HG02759 (cell line): ENCODE measurements around the gene FAM217A.
"Not testable (repeated sequence)": the region's sequence is repeated elsewhere in the genome, so short reads cannot be mapped to it uniquely, and the experiment has no call there.

Experiments used
- ATAC-seq: cut with Tn5 transposase; IDR thresholded peaks from one replicate; pipeline ENCODE4 v1.9.1; 2021; ENCODE audit warnings: mild to moderate bottlenecking, moderate library complexity; ENCODE audit not compliant: unreplicated experiment

The FAM217A gene, protein sequence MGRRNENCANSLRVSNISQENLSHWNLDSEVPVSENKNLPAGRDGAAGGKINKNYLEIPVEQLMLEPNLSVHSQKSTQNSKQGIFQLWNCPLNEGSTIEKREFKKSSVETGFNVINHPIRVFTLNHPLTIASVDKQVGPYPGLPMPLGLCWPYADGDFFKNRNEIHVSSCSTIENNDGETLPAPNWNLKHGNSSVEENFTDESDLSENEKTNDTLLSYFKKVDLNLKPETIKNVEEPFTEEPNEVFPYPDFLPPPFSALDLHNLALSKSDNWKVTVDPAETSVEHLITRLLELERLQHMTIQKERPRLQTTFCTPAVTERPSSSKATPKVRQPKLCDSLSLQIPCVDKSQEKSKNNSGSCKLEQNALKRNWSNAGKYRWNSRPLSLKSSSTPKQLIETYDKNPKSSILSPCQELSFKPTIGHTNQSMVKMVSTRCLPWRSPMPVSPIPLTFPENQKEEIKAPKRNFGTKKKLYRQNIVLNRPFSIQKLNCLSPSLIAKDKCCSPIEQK

DNA sequence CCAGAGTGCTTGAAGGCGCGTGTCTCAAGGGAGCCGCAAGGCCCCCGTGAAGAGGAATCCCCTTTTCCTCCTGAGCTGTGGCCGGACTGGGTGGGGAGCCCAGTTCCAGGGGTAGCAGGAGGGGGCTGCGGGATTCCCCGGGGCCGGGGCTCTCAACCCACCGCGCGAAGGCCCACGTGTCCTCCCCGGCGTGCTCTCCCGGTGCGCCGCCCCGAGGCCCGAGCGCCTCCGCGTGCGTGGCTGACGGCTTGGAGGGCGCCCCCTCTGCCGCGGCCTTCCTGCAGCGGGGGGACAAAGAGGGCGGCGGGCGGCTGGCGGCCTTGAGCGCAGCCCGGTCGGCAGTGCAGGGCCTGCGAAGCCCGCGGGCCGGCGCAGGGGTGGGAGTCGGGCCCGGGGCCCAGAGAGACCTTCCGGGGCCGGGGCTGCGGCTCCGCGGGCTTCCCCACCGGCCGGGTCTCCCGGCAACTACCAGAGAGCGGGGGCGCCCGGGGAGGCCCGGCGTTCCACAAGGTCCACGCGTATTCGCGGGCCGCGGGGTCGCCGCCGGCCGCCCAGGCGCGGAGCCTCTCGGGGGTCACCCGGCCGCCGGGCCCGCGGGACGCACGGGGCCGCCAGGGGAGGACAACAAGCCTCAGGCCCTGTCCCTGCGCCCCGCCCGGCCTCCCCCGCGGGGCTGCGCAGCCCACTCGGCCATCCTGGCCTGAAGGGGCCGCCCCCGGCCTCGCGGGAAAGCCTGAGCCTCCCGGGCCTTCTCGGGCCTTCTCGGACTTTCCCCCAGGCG lies at the start of gene FAM217A:
Gene FAM217A (minus strand): TSS at position 447 of the 781 bp plus-strand sequence. CDS start 1,723 bp downstream, outside the sequence.
- no peak for ATAC-seq

DNA sequence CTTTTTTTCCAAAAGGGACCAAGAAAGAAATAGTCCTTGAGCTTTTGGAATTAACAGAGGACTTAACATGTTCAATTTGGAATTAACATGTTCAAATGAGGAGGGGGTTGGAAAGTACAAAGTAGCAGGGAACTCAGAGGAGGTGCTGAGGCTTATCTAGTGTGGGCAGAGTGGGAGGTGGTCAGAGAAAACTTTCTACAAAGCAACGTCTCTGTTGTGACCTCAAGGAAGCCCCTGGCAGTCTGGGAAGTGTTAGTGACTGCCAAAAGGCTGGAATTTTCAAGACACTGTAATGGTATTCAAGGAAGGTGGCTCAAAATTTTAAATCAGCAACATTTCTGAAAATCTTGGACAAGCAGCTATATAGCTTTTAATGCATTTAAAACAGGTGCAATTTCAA lies 49.1 kb upstream of the FAM217A start:
- ATAC-seq = no peak

DNA sequence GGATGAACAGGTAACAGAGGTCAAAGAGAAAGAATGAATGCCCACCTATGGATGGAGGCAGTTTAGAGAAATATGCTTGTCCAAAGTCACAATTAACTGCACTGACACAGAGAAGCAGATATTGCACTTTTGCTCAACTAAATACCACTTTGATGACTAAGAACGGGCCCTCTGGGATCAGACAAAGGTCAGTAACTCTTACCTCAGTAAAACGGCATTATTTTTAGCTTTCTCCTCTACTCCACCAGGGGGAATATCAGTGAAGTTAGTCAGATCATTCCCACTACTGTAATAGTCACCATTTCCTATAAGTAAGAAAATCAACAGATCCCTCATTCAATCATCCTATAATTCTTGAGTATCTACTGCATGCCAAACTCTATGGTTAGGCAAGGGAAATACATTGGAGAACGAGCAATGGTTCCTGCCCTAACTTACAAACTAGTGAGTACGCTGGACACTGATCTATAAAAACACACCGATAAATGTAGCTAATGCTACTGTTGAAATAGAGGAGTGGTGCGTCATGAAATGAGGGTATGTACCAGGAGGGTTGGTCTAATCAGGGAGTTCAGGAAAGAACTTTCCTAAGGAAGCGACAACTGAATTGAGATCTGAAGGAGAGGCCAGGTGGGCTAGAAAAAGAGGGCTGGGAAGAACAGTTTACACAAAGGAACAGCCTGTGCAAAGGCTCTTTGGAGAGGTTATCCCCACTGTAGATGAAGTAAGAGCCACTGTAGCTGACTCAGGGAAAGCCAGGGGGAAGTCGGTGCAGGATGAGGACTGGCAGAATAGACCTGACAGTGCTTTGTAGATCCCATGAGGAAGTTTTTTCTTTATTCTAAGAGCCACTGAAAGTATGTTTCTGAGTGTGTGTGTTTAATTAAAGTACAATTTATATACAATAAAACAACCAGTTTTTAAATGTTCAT lies 47.3 kb upstream of the FAM217A start:
- ATAC-seq = no peak

DNA sequence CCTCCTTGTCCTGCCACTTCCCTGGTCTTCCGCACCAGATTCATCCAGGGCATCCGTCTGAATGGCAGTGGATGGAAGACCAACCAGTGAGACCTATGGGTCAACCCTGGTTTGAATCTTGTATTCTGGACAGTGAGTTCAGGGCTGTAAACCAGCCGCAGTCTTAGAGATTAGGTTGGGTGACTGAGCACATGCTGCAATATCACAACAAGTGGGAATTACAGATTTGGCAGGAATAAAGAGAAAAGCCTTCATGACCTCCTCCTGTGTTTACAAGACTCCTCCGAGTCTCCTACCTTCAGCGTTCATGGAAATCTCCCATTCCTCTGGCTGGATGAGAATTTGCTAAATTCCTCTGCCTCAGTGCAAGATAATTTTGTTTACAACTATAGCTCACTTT lies 46.6 kb upstream of the FAM217A start:
- ATAC-seq = no peak

DNA sequence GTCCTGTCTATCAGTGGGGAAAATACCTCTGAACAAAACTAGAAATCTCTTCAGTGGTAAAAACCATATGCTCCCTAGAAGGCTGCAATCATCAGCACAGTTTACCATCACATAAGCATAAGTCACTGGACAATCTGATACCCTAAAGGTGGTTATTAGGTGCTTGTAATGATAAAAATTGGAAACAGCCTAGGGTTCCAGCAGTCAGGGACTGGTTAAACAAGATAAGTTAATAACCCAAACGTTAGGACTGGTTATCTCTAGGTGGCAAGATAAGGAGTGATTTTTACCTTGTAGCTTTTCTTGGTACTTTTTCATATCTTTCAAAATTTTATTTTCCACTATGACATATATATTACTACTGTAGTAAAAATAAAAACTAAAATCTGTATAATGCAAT lies 45.4 kb upstream of the FAM217A start:
- no peak for ATAC-seq

DNA sequence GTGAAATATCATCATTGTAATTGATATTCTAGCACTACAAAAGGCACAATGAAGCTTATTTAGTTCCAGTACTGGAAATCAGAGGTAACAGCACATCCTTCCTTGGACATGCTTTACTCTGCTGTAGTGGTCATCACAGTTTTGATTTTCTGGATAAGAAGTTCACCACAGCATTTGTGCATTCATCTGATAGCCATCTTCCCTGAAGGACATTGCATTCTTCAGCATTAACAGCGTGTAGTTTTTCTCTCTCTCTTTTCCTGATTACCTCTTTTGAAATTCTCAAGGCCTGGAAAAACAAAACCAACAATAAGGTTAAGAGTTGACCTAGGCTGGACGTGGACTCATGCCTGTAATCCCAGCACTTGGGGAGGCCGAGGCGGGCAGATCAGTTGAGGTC lies 36.8 kb upstream of the FAM217A start:
- no peak for ATAC-seq

DNA sequence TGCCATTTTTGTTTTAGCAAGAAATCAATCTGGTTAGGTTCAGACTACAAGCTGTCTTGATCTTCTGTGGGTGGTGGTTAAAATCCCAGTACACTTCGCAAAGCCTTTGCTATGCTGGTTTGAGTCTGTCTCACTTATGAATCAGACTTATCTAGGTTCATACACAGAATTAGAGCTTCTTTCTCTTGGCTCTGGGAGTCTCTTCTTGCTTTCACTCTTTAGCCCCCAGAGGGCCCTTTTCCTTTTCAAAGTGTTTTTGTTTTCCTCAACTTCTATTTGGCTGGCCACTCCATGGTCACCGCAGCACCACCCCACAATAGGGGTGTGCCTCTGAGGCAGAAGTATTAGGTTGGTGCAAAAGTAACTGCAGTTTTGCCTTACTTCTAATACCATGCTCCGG lies 35.2 kb upstream of the FAM217A start:
- ATAC-seq = no peak

DNA sequence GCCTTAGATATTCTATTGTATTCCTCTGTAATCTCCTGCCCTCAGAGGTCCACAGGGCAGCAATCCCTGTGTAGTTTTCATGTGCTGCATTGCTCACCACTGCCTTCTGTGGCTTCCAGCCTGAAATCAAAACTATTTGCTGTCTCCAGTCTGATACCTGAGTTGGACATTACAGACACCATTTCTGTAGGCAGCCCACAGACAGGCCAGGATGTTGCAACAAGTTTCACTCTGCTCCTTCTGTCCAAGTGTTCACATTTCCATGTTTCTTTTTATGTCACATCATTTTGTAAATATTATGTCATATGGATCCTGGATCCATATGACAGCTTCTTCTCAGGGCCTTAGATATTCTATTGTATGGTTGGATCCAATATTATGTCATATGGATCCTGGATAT lies 34.7 kb upstream of the FAM217A start:
- ATAC-seq = no peak

DNA sequence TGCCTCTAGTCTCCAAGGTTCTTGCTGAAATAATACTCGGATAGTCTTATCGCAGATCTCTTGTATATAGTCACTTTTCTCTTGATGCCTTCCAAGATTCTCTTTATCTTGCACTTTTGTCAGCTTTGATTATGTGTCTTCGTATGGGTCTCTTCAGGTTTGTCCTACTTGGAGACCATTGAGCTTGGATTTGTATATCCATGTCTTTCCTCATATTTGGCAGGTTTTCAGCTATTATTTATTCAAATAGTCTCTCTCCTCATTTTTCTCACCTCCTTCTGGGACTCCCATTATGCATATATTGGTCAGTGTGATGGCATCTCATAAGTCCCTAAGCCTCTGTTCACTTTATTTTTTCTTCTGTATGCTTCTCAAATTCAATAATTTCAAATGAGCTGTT lies 33.4 kb upstream of the FAM217A start:
- no peak for ATAC-seq

DNA sequence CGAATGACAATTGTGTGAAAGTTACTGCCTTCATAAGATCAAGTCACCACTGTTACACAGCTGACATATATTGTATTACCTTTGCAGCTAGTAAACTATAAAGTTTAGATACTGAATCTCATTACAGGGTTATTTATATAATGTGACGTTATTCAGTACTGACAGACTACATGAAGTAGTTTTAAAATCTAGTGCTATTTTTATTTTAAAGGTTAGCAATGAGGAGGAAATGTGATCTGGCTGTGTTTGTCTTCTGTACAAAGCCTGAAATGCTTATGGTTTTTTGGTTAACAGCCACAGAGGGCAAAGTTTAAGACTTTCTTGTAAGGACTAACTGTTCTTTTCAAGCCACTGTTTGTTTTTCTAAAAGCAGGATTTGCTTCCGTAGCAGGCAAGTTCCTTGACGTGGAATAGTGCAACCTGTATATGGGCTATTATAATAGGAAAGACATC lies 30.5 kb upstream of the FAM217A start:
- ATAC-seq = not testable (repeated sequence)

DNA sequence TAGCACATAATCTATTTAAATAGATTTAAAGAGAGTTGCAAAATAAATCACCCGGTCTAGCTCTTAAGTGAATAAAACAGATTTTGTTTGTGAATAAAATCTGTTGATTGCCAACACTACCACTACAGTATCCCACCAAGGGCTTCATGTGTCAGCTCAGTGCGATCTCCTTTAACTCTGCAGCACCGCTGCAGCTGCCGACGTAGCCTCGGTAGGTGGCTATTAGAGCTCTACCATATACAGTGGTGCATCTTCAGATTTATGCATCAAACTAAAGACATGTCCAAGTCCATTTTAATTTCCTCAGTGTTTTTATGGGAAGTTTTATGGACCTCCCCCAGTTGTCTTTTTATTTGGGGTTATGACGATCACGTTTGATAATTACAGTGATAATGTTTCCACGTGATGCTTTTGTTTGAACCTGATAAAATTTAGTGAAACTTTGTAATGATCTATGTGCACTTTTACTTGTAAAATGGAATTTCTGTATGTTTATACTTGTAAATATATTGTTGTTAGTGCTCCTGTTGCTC lies 29.7 kb upstream of the FAM217A start:
- no peak for ATAC-seq

DNA sequence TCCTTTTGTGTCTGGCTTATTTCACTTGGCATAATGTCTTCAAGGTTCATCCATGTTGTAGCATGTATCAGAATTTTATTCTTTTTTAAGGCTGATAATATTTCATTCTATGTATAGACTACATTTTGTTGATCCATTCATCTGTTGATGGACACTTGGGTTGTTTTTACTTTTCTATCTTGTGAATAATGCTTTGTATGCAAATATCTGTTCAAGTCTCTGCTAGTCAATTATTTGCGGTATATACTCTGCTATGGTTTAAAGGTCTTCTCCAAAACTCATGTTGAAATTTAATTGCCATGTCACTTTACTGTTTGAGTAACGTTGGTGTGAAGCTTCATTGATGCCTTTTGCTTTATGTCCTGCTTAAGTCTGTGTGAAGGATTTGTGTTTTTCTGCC lies 28.9 kb upstream of the FAM217A start:
- no peak for ATAC-seq

DNA sequence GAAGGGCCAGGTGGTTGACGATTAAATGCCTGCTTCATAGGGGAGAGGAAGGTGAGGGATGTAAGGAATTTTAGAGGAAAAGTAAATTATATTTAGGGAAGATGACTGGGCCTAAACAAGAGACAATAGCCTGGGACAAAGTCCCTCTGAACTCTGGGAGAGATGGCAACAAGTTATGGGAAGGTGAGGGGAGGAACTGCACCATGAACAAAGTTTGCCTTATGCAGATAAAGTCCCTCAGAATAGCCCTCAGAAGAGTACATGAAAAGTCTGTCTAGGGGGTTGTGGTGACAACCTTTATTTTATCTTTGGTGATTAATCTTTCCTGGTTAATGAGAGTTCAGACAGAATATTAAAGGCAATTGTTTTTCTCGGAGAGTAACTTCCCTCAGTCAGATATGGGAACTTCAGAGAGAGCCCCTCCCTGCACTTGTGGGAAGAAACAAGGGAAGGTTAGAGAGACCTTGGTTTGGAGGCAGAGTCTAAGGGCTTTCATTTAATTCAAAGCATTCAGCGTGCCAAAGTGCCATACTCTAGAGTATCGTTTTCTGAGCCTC lies 27.1 kb upstream of the FAM217A start:
- ATAC-seq = no peak

DNA sequence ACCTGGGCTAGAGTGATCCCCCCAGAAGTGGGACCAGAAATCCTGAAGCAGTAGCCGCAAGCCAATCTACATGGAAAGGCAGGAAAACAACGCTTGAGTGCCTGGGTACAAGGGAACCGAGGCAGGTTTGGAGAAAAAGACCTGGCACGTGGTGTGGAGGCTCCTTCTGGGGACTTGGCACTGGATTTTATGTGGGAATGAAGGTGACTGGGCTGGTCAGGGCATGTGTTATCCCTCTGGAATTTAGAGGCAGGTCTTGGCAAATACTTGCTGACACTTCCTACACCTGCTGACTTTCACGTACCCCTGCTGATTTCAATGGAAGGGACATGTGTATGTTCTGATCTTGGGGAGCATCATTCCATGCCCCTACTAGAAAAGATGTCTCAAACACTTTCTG lies 25.0 kb upstream of the FAM217A start:
- ATAC-seq = no peak

DNA sequence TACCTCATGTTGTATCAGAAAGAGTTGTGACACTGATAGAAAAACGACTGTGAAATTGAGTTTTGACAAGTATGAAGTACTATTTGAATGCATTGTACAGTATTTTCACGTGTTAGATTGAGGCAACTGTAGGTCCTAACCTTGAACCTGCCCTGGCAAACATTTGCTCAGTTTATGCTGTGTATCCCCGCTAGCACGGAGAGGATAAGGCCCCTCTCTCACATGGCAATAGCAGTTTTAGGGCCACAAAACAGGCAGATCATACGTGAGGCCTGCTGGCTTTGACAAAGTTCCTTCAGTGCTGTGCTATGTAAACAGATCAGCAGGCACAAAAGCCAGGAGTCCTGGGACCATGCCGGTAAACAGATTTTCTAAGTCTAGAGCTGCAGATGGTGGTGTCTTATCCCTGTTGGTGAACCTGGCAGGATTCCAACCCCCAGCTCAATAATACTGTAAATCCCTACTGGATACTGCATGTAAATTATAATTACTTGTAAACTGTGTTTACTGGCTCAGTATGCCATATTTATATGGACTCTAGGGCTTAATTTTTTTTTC lies 23.8 kb upstream of the FAM217A start:
- no peak for ATAC-seq

DNA sequence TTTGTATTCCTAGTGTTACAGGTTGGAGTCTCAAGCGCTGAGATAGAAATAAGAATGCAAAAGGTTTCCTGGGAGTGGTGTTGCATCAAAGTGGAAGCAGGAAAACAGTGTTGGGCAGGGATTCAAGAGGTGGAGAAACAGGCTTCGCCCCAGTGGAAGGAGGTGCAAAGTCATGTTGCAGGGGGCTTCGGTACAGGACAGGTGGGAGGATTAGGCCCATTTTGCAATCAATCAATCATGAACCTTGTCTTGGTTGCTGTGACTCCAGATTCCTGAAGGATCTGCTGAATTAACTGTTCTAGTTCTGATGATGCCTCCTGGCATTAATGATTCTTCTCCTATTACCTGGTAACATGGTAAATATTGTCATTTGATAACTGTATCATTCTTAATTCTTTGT lies 22.4 kb upstream of the FAM217A start:
- no peak for ATAC-seq

DNA sequence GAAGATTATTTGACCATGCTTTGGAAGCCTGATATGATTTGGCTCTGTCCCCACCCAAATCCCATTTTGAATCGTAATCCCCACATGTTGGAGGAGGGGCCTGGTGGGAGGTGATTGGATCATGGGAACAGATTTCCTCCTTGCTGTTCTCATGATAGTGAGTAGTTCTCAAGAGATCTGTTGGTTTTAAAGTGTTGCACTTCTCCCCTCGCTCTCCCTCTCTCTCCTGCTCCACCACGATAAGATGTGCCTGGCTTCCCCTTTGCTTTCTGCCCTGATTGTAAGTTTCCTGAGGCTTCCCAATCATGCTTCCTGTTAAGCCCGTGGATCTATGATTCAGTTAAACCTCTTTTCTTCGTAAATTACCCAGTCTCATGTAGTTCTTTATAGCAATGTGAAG lies 21.7 kb upstream of the FAM217A start:
- ATAC-seq = no peak

DNA sequence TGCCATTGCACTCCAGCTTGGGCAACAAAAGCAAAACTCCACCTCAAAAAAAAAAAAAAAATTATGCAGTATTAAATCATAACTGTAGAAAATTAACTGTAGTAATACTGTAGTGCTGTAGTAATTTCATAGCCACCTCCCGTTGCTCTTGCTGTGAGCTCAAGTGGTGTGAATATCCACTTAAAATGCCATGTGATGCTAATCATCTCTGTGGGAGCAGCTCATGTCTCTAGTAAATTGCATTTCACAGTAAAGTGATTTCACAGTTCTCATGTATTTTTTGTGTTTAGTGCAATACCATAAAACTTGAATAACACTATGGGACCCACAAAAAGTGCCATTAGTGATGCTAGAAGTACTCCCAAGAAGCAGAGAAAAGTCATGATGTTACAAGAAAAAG lies 14.4 kb upstream of the FAM217A start:
- no peak for ATAC-seq

DNA sequence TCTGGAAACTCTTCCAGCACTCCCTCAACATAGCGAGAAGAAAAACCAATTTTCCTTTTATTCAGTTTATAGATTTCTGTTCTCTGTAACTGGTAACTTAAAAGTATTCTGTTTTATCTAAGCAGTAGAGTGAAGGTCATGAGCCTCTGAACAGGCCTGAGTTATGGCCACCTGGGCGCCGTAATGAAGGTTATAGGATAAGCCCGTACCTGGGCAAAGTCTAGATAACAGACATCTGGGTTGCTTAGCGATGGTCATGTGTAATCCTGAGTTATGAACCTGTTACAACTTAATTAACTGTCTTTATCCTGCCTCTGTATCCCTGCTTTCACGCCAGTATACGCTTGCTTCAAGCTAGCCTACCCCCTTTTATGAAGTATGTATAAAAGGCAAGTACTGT lies 13.0 kb upstream of the FAM217A start:
- ATAC-seq = no peak

DNA sequence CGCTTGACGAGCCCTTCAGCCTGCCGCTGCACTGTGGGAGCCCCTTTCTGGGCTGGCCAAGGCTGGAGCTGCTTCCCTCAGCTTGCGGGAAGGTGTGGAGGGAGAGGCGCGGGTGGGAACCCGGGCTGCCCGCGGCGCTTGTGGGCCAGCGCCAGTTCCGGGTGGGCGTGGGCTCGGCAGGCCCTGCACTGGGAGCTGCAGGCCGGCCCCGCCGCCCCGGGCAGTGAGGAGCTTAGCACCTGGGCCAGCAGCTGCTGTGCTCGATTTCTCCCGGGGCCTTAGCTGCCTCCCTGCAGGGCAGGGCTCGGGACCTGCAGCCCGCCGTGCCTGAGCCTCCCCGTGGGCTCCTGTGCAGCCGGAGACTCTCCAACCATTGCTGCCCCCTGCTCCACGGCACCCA lies 11.1 kb upstream of the FAM217A start:
- not testable (repeated sequence) for ATAC-seq
